Measurements from ENCODE around the gene PCP4. TPM values are rescaled to one million over a fixed set of nuclear protein-coding genes. Genes with fewer than 3 reads are reported as not detected.

Gene PCP4
- total and polyA plus RNA-seq, 9 of the 15 experiments (the other 6 are each of a cell fraction or from before 2014, with no cell fraction given) = not detected

DNA sequence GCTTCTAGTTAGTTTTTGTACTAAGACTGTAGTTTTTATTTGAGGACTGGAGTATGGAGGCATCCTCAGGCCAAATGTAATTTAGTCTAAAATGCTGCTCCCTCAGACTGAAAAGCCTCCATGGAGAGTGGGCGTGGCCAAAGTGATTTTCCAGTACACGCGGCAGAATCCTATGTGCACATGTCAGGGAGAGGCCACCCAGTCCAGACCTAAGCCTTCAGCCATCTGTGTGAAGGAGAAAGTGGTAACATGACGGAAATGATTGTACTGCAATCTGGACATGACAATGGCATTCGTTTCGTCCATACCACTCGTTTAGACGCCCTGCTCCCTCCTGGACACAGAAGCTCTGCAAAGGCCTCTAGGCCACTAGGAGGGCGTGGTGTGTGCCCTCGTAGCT lies 56.2 kb downstream of the PCP4 start:
- Histone ChIP-seq H3K4me3 (no peak overlapping the region), H2AFZ (ENCODE audit: low read depth, low read length) (no peak overlapping the region), H4K20me1 (replicated peaks; ENCODE audit: control insufficient read depth, insufficient read depth, low read length) (no peaks in the 10 kb centered on the region; the same call in 1 of the 2 replicates), H3K27me3 (ENCODE audit: control insufficient read depth in 2 of 2, insufficient read depth in 2 of 2, low read length in 2 of 2) (no peaks in the 10 kb centered on the region; a peak in 1 of 5 replicates), H3K9ac (ENCODE audit: insufficient read depth in 1 of 2, low read depth in 2 of 2, low read length in 2 of 2) (no peak overlapping the region), H3K9me3 (replicated peaks; ENCODE audit: control insufficient read depth, insufficient read depth, low read depth, low read length) (no peaks in the 10 kb centered on the region; the same call in 1 of the 2 replicates), H3K36me3 (ENCODE audit: control insufficient read depth, insufficient read depth, low read length) (no peaks in the 10 kb centered on the region), H3K4me2 (ENCODE audit: insufficient read depth, low read length) (no peak overlapping the region), H3K9me1 (ENCODE audit: control insufficient read depth, insufficient read depth, low read length) (no peaks in the 10 kb centered on the region), H3K4me1 (replicated peaks in 1 of 2; ENCODE audit: control insufficient read depth in 2 of 2, insufficient read depth in 2 of 2, low read length in 2 of 2) (no peaks in the 10 kb centered on the region), H3K79me2 (ENCODE audit: control insufficient read depth, insufficient read depth, low read length) (no peaks in the 10 kb centered on the region), H3K27ac (ENCODE audit: extremely low read depth, low read depth, low read length) (no peak overlapping the region)
- no peak for DNase-seq (ENCODE audit: extremely low read depth in 1 of 4, low spot score in 3 of 4)
- 3% methylated on average over 10 of the region's 10 CpGs for WGBS (ENCODE audit: insufficient coverage, low coverage, missing lambda C conversion rate)
- in situ Hi-C loops (cut with MboI) = no loop called here
- no TSS peak for BruUV-seq (replicated peaks)
- ChIA-PET CTCF (ENCODE audit: low intra/inter-chr PET ratio) (no interaction called here), POLR2A (interaction anchor here (1.0 kb wide), 1 partner anchor 10 kb away, joined by 4 read pairs; no protein-coding TSS in a partner anchor)
- no peak; the same call in 2 of the 3 replicates for ATAC-seq
- intact Hi-C loops (cut with micrococcal nuclease) = no loop called here
- FAIRE-seq = no peak
- TF ChIP-seq, protein P1, sequence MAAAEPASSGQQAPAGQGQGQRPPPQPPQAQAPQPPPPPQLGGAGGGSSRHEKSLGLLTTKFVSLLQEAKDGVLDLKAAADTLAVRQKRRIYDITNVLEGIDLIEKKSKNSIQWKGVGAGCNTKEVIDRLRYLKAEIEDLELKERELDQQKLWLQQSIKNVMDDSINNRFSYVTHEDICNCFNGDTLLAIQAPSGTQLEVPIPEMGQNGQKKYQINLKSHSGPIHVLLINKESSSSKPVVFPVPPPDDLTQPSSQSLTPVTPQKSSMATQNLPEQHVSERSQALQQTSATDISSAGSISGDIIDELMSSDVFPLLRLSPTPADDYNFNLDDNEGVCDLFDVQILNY (CRISPR knock-in tag; IDR thresholded peaks at IDR 0.05) = no peak
- TF ChIP-seq, protein P2, sequence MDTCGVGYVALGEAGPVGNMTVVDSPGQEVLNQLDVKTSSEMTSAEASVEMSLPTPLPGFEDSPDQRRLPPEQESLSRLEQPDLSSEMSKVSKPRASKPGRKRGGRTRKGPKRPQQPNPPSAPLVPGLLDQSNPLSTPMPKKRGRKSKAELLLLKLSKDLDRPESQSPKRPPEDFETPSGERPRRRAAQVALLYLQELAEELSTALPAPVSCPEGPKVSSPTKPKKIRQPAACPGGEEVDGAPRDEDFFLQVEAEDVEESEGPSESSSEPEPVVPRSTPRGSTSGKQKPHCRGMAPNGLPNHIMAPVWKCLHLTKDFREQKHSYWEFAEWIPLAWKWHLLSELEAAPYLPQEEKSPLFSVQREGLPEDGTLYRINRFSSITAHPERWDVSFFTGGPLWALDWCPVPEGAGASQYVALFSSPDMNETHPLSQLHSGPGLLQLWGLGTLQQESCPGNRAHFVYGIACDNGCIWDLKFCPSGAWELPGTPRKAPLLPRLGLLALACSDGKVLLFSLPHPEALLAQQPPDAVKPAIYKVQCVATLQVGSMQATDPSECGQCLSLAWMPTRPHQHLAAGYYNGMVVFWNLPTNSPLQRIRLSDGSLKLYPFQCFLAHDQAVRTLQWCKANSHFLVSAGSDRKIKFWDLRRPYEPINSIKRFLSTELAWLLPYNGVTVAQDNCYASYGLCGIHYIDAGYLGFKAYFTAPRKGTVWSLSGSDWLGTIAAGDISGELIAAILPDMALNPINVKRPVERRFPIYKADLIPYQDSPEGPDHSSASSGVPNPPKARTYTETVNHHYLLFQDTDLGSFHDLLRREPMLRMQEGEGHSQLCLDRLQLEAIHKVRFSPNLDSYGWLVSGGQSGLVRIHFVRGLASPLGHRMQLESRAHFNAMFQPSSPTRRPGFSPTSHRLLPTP (IDR thresholded peaks at IDR 0.05; ENCODE audit: borderline replicate concordance, extremely low read depth, insufficient read length) = no peak
- TF ChIP-seq CCNT2 (IDR thresholded peaks at IDR 0.05; ENCODE audit: borderline replicate concordance, extremely low read depth, insufficient read length, low read depth, low read length) (no peak), ILF3 (IDR thresholded peaks at IDR 0.05; ENCODE audit: borderline replicate concordance) (no peak), DMBX1 (CRISPR knock-in tag; IDR thresholded peaks at IDR 0.05; ENCODE audit: borderline replicate concordance) (no peak), ZNF146 (CRISPR knock-in tag; IDR thresholded peaks at IDR 0.05; ENCODE audit: unreplicated experiment) (no peak), ZNF668 (CRISPR knock-in tag; IDR thresholded peaks at IDR 0.05) (no peak), TCFL5 (CRISPR knock-in tag; conservative IDR thresholded peaks at IDR 0.05) (no peak)
- TF ChIP-seq, protein P3, sequence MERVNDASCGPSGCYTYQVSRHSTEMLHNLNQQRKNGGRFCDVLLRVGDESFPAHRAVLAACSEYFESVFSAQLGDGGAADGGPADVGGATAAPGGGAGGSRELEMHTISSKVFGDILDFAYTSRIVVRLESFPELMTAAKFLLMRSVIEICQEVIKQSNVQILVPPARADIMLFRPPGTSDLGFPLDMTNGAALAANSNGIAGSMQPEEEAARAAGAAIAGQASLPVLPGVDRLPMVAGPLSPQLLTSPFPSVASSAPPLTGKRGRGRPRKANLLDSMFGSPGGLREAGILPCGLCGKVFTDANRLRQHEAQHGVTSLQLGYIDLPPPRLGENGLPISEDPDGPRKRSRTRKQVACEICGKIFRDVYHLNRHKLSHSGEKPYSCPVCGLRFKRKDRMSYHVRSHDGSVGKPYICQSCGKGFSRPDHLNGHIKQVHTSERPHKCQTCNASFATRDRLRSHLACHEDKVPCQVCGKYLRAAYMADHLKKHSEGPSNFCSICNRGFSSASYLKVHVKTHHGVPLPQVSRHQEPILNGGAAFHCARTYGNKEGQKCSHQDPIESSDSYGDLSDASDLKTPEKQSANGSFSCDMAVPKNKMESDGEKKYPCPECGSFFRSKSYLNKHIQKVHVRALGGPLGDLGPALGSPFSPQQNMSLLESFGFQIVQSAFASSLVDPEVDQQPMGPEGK (CRISPR knock-in tag; IDR thresholded peaks at IDR 0.05; ENCODE audit: borderline replicate concordance) = no peak
- TF ChIP-seq, protein P4, sequence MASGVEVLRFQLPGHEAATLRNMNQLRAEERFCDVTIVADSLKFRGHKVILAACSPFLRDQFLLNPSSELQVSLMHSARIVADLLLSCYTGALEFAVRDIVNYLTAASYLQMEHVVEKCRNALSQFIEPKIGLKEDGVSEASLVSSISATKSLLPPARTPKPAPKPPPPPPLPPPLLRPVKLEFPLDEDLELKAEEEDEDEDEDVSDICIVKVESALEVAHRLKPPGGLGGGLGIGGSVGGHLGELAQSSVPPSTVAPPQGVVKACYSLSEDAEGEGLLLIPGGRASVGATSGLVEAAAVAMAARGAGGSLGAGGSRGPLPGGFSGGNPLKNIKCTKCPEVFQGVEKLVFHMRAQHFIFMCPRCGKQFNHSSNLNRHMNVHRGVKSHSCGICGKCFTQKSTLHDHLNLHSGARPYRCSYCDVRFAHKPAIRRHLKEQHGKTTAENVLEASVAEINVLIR (CRISPR knock-in tag; IDR thresholded peaks at IDR 0.05) = no peak
- TF ChIP-seq, protein P5, sequence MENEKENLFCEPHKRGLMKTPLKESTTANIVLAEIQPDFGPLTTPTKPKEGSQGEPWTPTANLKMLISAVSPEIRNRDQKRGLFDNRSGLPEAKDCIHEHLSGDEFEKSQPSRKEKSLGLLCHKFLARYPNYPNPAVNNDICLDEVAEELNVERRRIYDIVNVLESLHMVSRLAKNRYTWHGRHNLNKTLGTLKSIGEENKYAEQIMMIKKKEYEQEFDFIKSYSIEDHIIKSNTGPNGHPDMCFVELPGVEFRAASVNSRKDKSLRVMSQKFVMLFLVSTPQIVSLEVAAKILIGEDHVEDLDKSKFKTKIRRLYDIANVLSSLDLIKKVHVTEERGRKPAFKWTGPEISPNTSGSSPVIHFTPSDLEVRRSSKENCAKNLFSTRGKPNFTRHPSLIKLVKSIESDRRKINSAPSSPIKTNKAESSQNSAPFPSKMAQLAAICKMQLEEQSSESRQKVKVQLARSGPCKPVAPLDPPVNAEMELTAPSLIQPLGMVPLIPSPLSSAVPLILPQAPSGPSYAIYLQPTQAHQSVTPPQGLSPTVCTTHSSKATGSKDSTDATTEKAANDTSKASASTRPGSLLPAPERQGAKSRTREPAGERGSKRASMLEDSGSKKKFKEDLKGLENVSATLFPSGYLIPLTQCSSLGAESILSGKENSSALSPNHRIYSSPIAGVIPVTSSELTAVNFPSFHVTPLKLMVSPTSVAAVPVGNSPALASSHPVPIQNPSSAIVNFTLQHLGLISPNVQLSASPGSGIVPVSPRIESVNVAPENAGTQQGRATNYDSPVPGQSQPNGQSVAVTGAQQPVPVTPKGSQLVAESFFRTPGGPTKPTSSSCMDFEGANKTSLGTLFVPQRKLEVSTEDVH (IDR thresholded peaks at IDR 0.05; ENCODE audit: low read depth, partially characterized antibody) = no peak

Measured in K562 (cell line).